ENCODE data around the gene MED15. TPM values are rescaled to one million over a fixed set of nuclear protein-coding genes. Genes with fewer than 3 reads are reported as not detected.

The MED15 gene
- total and polyA plus RNA-seq, 2 of the 4 experiments (the other 2 are of a cell fraction), result 19.0 to 68.8 TPM

DNA sequence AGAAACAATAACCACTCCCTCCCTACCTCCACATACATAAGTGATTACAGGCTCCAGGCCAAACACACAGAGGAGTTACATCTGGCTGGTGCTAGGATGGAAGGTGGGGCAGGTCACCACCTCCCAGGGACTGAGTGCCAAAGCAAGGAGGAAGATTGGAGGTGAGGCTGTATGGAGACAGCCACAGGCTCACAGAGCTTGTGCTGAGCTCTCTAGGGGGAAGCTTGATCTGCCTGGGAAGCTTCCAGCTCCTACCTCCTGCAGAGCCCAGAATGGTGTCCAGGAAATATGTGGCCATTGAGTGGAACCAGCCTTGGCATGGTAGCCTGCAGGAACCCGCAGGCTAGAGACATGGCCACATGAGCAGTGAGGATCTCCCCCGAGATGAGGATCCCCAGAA, 3.6 kb upstream of the MED15 start:
- no peak overlapping the region for H3K4me2 ChIP-seq (ENCODE audit: low read depth, low read length)
- POLR2A ChIA-PET (ENCODE audit: unreplicated experiment), result no interaction called here
- dilution Hi-C loops (cut with HindIII; ENCODE audit: low sequenced_read_pairs, unreplicated experiment), result no loop called here

More for the DNA sequence above, 3.6 kb upstream of the MED15 start:
- Histone ChIP-seq H3K4me1 (ENCODE audit: control insufficient read depth, insufficient read depth, low read length) (peaks cover 6% of the 10 kb centered on the region; the same call in 1 of the 2 replicates), H2BK15ac (ENCODE audit: low read depth, low read length) (no peak overlapping the region; the same call in 2 of the 3 replicates), H3K36me3 (ENCODE audit: control insufficient read depth, insufficient read depth, low read length) (no peaks in the 10 kb centered on the region; the same call in 1 of the 2 replicates), H2BK120ac (ENCODE audit: low read depth, low read length) (no peak overlapping the region; the same call in 1 of the 2 replicates), H3K18ac (ENCODE audit: low read depth, low read length) (no peak overlapping the region), H2BK20ac (ENCODE audit: low read depth, low read length) (peak overlapping the region; percentile 72), H3K56ac (ENCODE audit: extremely low read depth, insufficient read depth, low read length) (no peak overlapping the region), H3K9ac (ENCODE audit: low read depth, low read length) (no peak overlapping the region), H3K79me1 (ENCODE audit: low read depth in 1 of 2, low read length in 2 of 2) (peaks cover 0 to 22% of the 10 kb centered on the region in 2 experiments), H3K23ac (ENCODE audit: low read depth, low read length) (0 out of 2 replicates have a peak overlapping the region, but pooled peaks have one; percentile 18), H3K9me3 (ENCODE audit: control insufficient read depth, insufficient read depth, low read length) (no peaks in the 10 kb centered on the region), H4K20me1 (ENCODE audit: insufficient read depth, low read length) (peaks cover 10% of the 10 kb centered on the region; the same call in 1 of the 2 replicates), H2AK9ac (replicated peaks; ENCODE audit: low read depth, low read length, poor library complexity) (peak overlapping the region; percentile 22), H4K8ac (ENCODE audit: low read depth in 2 of 2, low read length in 2 of 2) (peak overlapping the region in 1 of 2 experiments; percentile 53; a peak in 1 of 4 replicates), H2AFZ (replicated peaks; ENCODE audit: low read length, poor library complexity) (peak overlapping the region; percentile 11), H3K27me3 (ENCODE audit: control insufficient read depth, insufficient read depth, low read length) (no peaks in the 10 kb centered on the region), H4K5ac (ENCODE audit: low read depth, low read length) (no peak overlapping the region), H4K91ac (ENCODE audit: insufficient read depth, low read depth, low read length) (peak overlapping the region; percentile 36), H3K27ac (ENCODE audit: insufficient read depth, low read length) (no peak overlapping the region), H2BK5ac (ENCODE audit: low read depth, low read length, poor library complexity, severe bottlenecking) (no peak overlapping the region), H3K14ac (replicated peaks; ENCODE audit: low read depth, low read length) (peak overlapping the region; percentile 8; the same call in 1 of the 2 replicates), H2AK5ac (ENCODE audit: low read depth, low read length) (peak overlapping the region; percentile 48; the same call in 1 of the 2 replicates), H3K4ac (ENCODE audit: low read depth, low read length) (peak overlapping the region; percentile 72), H3K9me1 (ENCODE audit: insufficient read depth, low read length) (peaks cover 15% of the 10 kb centered on the region), H3K4me3 (ENCODE audit: insufficient read depth, low read depth, low read length) (no peak overlapping the region)
- WGBS, 2 experiments (ENCODE audit: extremely low coverage in 2 of 2, insufficient read length in 1 of 2), result no CpG with 5 or more reads among the region's 2 CpGs
- CTCF ChIA-PET, result no interaction called here
- intact Hi-C loops (cut with micrococcal nuclease), result no loop called here
- ATAC-seq (ENCODE audit: low read depth) (no peak), DNase-seq (no peak)
- BruUV-seq (replicated peaks), result no TSS peak
- TF ChIP-seq CHD1 (IDR thresholded peaks at IDR 0.05; ENCODE audit: low read depth, low read length) (no peak), MAFK (IDR thresholded peaks at IDR 0.05; ENCODE audit: low read depth, low read length) (no peak), RFX5 (IDR thresholded peaks at IDR 0.05; ENCODE audit: low read depth, low read length) (no peak), BHLHE40 (IDR thresholded peaks at IDR 0.05; ENCODE audit: low read depth, low read length) (no peak), CTCF (conservative IDR thresholded peaks at IDR 0.05; ENCODE audit: low read depth, low read length) (no peak), CEBPB (IDR thresholded peaks at IDR 0.05; ENCODE audit: low read depth, low read length) (no peak), RAD21 (IDR thresholded peaks at IDR 0.05; ENCODE audit: low read length) (no peak), ELK1 (IDR thresholded peaks at IDR 0.05; ENCODE audit: borderline replicate concordance, low read depth, low read length) (no peak), RCOR1 (IDR thresholded peaks at IDR 0.05; ENCODE audit: insufficient replicate concordance, low read length) (no peak), SMC3 (IDR thresholded peaks at IDR 0.05; ENCODE audit: low read depth, low read length) (no peak), NFE2L2 (IDR thresholded peaks at IDR 0.05; ENCODE audit: low read depth, low read length) (no peak), MAZ (IDR thresholded peaks at IDR 0.05; ENCODE audit: borderline replicate concordance, low read depth, low read length) (no peak), MXI1 (IDR thresholded peaks at IDR 0.05; ENCODE audit: borderline replicate concordance, low read depth, low read length) (no peak), FOS (IDR thresholded peaks at IDR 0.05; ENCODE audit: low read depth, low read length) (no peak), POLR2A (IDR thresholded peaks at IDR 0.05; ENCODE audit: low read depth, low read length) (no peak)
- TF ChIP-seq, protein P1, sequence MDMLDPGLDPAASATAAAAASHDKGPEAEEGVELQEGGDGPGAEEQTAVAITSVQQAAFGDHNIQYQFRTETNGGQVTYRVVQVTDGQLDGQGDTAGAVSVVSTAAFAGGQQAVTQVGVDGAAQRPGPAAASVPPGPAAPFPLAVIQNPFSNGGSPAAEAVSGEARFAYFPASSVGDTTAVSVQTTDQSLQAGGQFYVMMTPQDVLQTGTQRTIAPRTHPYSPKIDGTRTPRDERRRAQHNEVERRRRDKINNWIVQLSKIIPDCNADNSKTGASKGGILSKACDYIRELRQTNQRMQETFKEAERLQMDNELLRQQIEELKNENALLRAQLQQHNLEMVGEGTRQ (IDR thresholded peaks at IDR 0.05; ENCODE audit: low read depth, low read length), result no peak
- in situ Hi-C loops (cut with MboI; ENCODE audit: low sequenced_read_pairs), result no loop called here

Data from IMR-90 (cell line).